Mucosa of stomach (tissue), 1 donor: ENCODE data around the gene GRID1.

Experiments
- H3K27me3 ChIP-seq: one replicate; pipeline ENCODE4 v1.7.0; 2013; ENCODE audit warnings: mild to moderate bottlenecking, low read length; ENCODE audit not compliant: control insufficient read depth, insufficient read depth
- H3K36me3 ChIP-seq: one replicate; pipeline ENCODE4 v1.7.0; 2013; ENCODE audit warnings: low read length; ENCODE audit not compliant: control insufficient read depth, insufficient read depth
- H3K4me1 ChIP-seq: one replicate; pipeline ENCODE4 v1.7.0; 2013; ENCODE audit warnings: mild to moderate bottlenecking, low read length; ENCODE audit not compliant: control insufficient read depth, insufficient read depth
- H3K4me3 ChIP-seq: one replicate; pipeline ENCODE4 v1.7.0; 2013; ENCODE audit warnings: low read length
- H3K9ac ChIP-seq: one replicate; pipeline ENCODE4 v1.7.0; 2013; ENCODE audit warnings: mild to moderate bottlenecking, low read length, moderate library complexity
- H3K9me3 ChIP-seq: one replicate; pipeline ENCODE4 v1.7.0; 2013; ENCODE audit warnings: mild to moderate bottlenecking, low read length, moderate library complexity; ENCODE audit not compliant: control insufficient read depth
- donor health status: Pancreatic carcinoma.

GRID1 gene

GRCh38 chr10:86017841-86018734 lies 348.5 kb downstream of the GRID1 start:
- no peaks in the 10 kb centered on the region for H3K4me1 ChIP-seq
- no peaks in the 10 kb centered on the region for H3K27me3 ChIP-seq
- H3K9ac ChIP-seq: no peak overlapping the region
- no peak overlapping the region for H3K4me3 ChIP-seq
- H3K36me3 ChIP-seq: no peaks in the 10 kb centered on the region
- H3K9me3 ChIP-seq: no peaks in the 10 kb centered on the region

DNA sequence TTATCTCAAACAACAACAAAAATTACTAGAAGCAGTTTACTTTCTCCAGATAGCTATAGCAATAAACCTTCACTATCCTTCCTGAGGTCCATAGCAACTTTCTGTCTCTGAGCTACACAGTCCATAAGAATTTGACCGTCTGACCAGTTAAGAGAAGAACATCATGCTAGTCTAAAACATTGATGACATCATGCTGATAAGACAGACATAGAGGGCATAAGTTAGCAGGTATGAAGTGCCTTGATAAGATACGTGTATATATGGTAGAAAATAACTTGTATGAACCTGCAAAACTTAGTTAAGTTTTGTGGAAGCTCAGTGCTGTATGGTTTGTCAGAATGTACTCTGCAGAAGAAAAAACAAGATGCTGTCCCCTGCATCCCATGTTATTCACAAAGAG lies 353.0 kb downstream of the GRID1 start:
- no peaks in the 10 kb centered on the region for H3K27me3 ChIP-seq
- H3K9ac ChIP-seq: no peak overlapping the region
- H3K36me3 ChIP-seq: no peaks in the 10 kb centered on the region
- H3K4me3 ChIP-seq: no peak overlapping the region
- H3K4me1 ChIP-seq: no peaks in the 10 kb centered on the region
- H3K9me3 ChIP-seq: no peaks in the 10 kb centered on the region

DNA sequence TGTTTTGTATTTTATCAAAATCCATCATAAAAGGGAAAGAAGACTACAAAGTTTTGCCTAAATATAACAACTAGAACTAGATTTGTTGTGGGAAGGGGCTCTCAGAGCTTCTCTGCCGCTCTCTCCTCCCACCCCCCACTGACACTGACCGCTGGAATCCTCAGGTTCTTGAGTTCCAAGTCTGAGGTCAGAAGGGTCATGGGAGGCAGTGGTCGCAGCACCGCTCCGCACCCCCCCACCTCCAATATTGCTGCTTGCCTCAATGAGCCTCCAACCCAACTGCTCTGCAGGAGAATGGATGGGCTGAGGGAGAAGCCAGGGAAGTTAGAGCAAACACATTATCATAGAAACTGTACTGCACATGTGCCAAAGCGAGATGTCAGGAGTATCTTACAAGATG lies 359.4 kb downstream of the GRID1 start:
- Histone ChIP-seq H3K36me3 (no peaks in the 10 kb centered on the region), H3K27me3 (no peaks in the 10 kb centered on the region), H3K4me3 (no peak overlapping the region), H3K9ac (no peak overlapping the region), H3K4me1 (no peaks in the 10 kb centered on the region), H3K9me3 (no peaks in the 10 kb centered on the region)

GRCh38 chr10:86004337-86004736 lies 362.3 kb downstream of the GRID1 start:
- Histone ChIP-seq H3K36me3 (no peaks in the 10 kb centered on the region), H3K9ac (no peak overlapping the region), H3K4me3 (no peak overlapping the region), H3K27me3 (peaks cover 4% of the 10 kb centered on the region), H3K9me3 (no peaks in the 10 kb centered on the region), H3K4me1 (no peaks in the 10 kb centered on the region)

GRCh38 chr10:86003201-86003621 lies 363.4 kb downstream of the GRID1 start:
- peaks cover 4% of the 10 kb centered on the region for H3K27me3 ChIP-seq
- H3K9me3 ChIP-seq: no peaks in the 10 kb centered on the region
- no peaks in the 10 kb centered on the region for H3K4me1 ChIP-seq
- H3K9ac ChIP-seq: no peak overlapping the region
- H3K36me3 ChIP-seq: no peaks in the 10 kb centered on the region
- H3K4me3 ChIP-seq: no peak overlapping the region

GRCh38 chr10:86001521-86001920 lies 365.1 kb downstream of the GRID1 start:
- H3K9me3 ChIP-seq: no peaks in the 10 kb centered on the region
- H3K4me1 ChIP-seq: no peaks in the 10 kb centered on the region
- peaks cover 4% of the 10 kb centered on the region for H3K27me3 ChIP-seq
- H3K9ac ChIP-seq: no peak overlapping the region
- H3K4me3 ChIP-seq: no peak overlapping the region
- H3K36me3 ChIP-seq: no peaks in the 10 kb centered on the region

GRCh38 chr10:85997544-85997943 lies 369.1 kb downstream of the GRID1 start:
- H3K9me3 ChIP-seq: no peaks in the 10 kb centered on the region
- no peak overlapping the region for H3K4me3 ChIP-seq
- H3K27me3 ChIP-seq: peaks cover 4% of the 10 kb centered on the region
- H3K36me3 ChIP-seq: no peaks in the 10 kb centered on the region
- H3K9ac ChIP-seq: no peak overlapping the region
- H3K4me1 ChIP-seq: no peaks in the 10 kb centered on the region

- no peaks in the 10 kb centered on the region for H3K9me3 ChIP-seq
- no peaks in the 10 kb centered on the region for H3K27me3 ChIP-seq
- H3K4me3 ChIP-seq: no peak overlapping the region
- H3K4me1 ChIP-seq: no peaks in the 10 kb centered on the region
- H3K9ac ChIP-seq: no peak overlapping the region
- H3K36me3 ChIP-seq: no peaks in the 10 kb centered on the region
Measured at GRCh38 chr10:85995791-85996190, 370.8 kb downstream of the GRID1 start.

- no peaks in the 10 kb centered on the region for H3K27me3 ChIP-seq
- H3K4me1 ChIP-seq: no peaks in the 10 kb centered on the region
- no peaks in the 10 kb centered on the region for H3K9me3 ChIP-seq
- H3K36me3 ChIP-seq: no peaks in the 10 kb centered on the region
- H3K9ac ChIP-seq: no peak overlapping the region
- H3K4me3 ChIP-seq: no peak overlapping the region
Measured at GRCh38 chr10:85993840-85994507, 372.6 kb downstream of the GRID1 start.

- Histone ChIP-seq H3K9ac (no peak overlapping the region), H3K4me3 (no peak overlapping the region), H3K9me3 (no peaks in the 10 kb centered on the region), H3K4me1 (no peaks in the 10 kb centered on the region), H3K36me3 (no peaks in the 10 kb centered on the region), H3K27me3 (no peaks in the 10 kb centered on the region)
Measured at GRCh38 chr10:85993140-85993539, 373.5 kb downstream of the GRID1 start.

DNA sequence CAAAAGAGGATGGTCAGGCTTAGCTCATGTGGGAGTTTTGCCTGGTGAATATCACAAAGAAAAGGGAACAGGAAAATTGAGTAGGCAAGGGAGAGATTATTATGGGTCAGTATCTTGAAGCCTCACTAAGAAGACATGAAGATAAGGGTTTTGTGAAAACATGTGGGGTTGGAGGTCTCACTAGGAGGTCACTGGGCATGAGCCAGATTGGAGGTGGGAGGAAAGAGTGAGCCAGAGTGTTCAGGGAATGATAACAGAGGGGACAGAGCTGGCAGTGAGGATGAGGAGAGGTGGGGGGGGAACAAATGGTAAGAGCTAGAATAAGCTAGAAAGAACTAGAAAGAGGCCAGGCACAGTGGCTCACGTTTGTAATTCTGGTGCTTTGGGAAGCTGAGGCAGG lies 374.3 kb downstream of the GRID1 start:
- H3K27me3 ChIP-seq: no peaks in the 10 kb centered on the region
- H3K36me3 ChIP-seq: no peaks in the 10 kb centered on the region
- no peak overlapping the region for H3K9ac ChIP-seq
- no peak overlapping the region for H3K4me3 ChIP-seq
- H3K9me3 ChIP-seq: no peaks in the 10 kb centered on the region
- H3K4me1 ChIP-seq: no peaks in the 10 kb centered on the region

DNA sequence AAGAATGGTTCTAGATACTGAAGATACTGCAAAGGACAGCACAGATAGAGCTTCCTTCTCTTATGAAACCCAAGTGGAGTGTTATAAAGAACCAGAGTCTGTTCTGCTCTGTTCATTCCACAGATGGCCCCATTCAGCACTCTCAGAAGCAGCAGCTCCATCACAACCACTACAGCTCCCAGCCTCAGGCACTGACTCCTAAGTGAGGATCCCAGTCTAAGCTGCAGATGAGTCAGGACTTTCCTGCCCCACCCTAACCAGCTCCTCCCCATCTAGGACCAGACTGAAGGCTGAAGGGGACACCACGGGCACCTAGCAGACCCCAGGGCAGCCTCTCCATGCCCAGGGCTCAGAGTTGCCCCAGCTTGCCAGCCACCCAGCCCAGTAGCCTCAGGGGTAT lies 379.8 kb downstream of the GRID1 start:
- no peak overlapping the region for H3K4me3 ChIP-seq
- no peaks in the 10 kb centered on the region for H3K4me1 ChIP-seq
- H3K36me3 ChIP-seq: no peaks in the 10 kb centered on the region
- H3K9ac ChIP-seq: no peak overlapping the region
- no peaks in the 10 kb centered on the region for H3K9me3 ChIP-seq
- H3K27me3 ChIP-seq: no peaks in the 10 kb centered on the region
